ENCODE results near the gene HS3ST3B1.

DNA sequence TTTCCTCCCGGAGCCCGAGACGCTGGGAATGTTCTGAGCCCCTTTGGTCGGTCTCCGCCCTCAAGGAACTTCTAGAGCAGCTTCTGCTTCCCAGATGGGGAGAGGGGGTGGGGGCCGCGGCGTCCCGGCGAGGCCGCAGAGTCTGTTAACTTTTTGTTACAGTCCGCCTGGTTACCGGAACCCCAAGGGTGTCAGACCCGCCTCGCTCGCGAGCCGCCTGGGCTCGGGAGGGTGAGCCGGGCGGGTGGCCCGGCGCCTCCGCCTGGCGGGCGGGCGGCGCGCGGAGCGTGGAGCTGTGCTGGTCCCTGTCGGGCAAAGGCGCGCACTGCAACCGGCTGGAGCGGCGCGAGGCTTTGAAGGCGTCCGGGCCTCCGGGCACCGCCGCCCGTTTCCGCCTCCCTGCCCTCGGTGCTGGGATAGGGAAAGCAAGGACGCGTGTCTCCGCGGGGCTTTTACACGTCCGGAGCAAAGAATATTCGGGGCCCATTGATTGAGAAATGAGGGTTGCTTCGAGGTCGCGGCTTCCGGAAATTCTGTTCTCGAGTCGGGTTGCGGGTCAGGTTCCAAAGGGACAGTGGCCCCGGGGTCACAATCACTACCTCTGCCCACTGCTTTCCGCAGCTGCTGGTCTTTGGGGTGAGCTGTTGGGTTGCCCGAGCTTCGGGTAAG is 1.7 kb downstream of the HS3ST3B1 start:
- TF ChIP-seq, protein P1, sequence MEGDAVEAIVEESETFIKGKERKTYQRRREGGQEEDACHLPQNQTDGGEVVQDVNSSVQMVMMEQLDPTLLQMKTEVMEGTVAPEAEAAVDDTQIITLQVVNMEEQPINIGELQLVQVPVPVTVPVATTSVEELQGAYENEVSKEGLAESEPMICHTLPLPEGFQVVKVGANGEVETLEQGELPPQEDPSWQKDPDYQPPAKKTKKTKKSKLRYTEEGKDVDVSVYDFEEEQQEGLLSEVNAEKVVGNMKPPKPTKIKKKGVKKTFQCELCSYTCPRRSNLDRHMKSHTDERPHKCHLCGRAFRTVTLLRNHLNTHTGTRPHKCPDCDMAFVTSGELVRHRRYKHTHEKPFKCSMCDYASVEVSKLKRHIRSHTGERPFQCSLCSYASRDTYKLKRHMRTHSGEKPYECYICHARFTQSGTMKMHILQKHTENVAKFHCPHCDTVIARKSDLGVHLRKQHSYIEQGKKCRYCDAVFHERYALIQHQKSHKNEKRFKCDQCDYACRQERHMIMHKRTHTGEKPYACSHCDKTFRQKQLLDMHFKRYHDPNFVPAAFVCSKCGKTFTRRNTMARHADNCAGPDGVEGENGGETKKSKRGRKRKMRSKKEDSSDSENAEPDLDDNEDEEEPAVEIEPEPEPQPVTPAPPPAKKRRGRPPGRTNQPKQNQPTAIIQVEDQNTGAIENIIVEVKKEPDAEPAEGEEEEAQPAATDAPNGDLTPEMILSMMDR (IDR thresholded peaks at IDR 0.05) = peak; percentile 64 to 96 (median 90)
- TF ChIP-seq POLR2A (IDR thresholded peaks at IDR 0.05) = no peak
